ENCODE results near the gene ALG8.

The ALG8 gene

GRCh38 chr11:78168539-78169477, 29.4 kb upstream of the ALG8 start:
- Mint-ChIP-seq H3K9me3 (no peaks in the 10 kb centered on the region), H3K27me3 (no peaks in the 10 kb centered on the region), H3K4me1 (no peaks in the 10 kb centered on the region), H3K27ac (no peak overlapping the region), H3K36me3 (peaks cover 8% of the 10 kb centered on the region), H3K4me3 (no peak overlapping the region)
- ATAC-seq (ENCODE audit: low read depth), result no peak
- no peak for DNase-seq (ENCODE audit: low spot score in 2 of 2)

DNA sequence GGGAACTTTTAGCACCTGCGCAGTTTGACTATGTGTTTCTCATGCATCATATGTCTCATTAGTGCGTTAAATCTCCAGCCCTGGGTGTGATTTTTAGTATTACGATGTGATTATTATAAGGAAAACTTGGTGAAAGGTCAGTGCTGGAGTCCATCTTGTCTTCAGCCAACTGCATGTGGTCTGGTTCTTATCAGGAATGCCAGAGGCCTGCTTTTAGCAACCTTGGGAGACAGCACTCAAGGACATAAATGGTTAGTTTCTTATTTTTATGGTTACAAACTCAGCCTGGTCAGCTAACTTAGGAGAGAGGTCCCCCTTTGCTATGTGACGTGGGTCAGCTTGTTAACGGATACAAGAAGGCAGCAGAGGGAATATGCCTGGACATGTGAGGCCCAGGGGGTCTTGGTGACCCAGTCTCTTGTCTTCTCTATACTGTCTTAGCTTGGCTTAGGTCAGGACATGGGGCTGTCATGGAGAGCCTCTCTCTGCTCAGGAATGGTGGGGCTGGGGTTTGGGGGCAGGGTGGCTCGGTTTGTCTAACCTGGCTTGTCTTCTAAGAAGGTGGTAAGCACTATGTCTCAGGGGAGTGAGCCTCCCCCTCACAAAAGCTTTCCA, 27.5 kb upstream of the ALG8 start:
- H3K27ac Mint-ChIP-seq, result no peak overlapping the region
- no peak for ATAC-seq (ENCODE audit: low read depth)
- H3K4me3 Mint-ChIP-seq, result no peak overlapping the region
- DNase-seq (ENCODE audit: low spot score in 2 of 2), result no peak
- H3K9me3 Mint-ChIP-seq, result no peaks in the 10 kb centered on the region
- no peaks in the 10 kb centered on the region for H3K27me3 Mint-ChIP-seq
- H3K4me1 Mint-ChIP-seq, result no peaks in the 10 kb centered on the region
- H3K36me3 Mint-ChIP-seq, result no peaks in the 10 kb centered on the region

DNA sequence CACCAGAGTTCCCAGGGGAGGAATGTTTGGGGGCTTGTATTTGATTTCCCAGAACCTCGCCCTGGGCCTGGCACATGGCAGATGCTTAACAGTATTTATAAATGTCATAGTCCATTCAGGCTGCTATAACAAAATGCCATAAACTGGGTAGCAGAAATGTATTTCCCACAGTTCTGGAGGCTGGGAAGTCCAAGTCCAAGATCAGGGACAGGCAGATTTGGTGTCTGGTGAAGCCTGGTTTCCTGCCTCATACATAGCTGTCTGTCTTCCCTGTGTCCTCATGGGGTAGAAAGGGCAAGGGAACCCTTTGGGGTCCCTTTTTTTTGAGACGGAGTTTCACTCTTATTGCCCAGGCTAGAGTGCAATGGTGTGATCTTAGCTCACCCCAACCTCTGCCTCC, 25.0 kb upstream of the ALG8 start:
- Mint-ChIP-seq H3K4me1 (no peaks in the 10 kb centered on the region), H3K27ac (no peak overlapping the region), H3K36me3 (no peaks in the 10 kb centered on the region), H3K4me3 (no peak overlapping the region), H3K27me3 (no peaks in the 10 kb centered on the region), H3K9me3 (no peaks in the 10 kb centered on the region)
- DNase-seq (ENCODE audit: low spot score in 2 of 2), result no peak
- ATAC-seq (ENCODE audit: low read depth), result no peak

- ATAC-seq (ENCODE audit: low read depth) (no peak), DNase-seq (ENCODE audit: low spot score in 2 of 2) (no peak)
- Mint-ChIP-seq H3K4me1 (no peaks in the 10 kb centered on the region), H3K27me3 (no peaks in the 10 kb centered on the region), H3K36me3 (no peaks in the 10 kb centered on the region), H3K27ac (no peak overlapping the region), H3K9me3 (no peaks in the 10 kb centered on the region), H3K4me3 (no peak overlapping the region)
Measured at GRCh38 chr11:78163828-78164227, 24.4 kb upstream of the ALG8 start.

- Mint-ChIP-seq H3K9me3 (no peaks in the 10 kb centered on the region), H3K36me3 (no peaks in the 10 kb centered on the region), H3K4me3 (no peak overlapping the region), H3K27me3 (no peaks in the 10 kb centered on the region), H3K4me1 (no peaks in the 10 kb centered on the region), H3K27ac (no peak overlapping the region)
- DNase-seq (ENCODE audit: low spot score in 2 of 2) (no peak), ATAC-seq (ENCODE audit: low read depth) (no peak)
Measured at GRCh38 chr11:78161962-78162371, 22.5 kb upstream of the ALG8 start.

DNA sequence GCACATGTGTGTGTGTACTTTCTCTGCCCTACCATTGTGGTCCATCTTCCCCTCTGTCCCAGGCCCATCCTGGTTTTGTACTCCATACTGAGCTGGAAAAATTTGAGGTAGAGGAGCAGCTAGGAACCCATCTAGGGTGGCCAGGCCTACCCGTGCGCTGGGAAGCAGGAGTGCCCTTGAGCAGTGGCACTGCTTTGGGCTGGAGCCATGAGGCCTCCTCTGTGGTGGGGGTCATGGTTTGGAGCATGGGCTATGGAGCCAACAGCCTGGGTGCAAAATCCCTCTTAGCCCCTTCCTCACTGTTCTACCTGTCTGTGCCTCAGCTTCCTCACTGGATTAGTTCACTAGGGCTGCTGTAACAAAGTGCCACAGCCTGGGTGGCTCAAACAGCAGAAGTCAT, 21.9 kb upstream of the ALG8 start:
- Mint-ChIP-seq H3K4me1 (no peaks in the 10 kb centered on the region), H3K27me3 (no peaks in the 10 kb centered on the region), H3K9me3 (no peaks in the 10 kb centered on the region), H3K4me3 (no peak overlapping the region), H3K36me3 (no peaks in the 10 kb centered on the region), H3K27ac (no peak overlapping the region)
- ATAC-seq (ENCODE audit: low read depth) (no peak), DNase-seq (ENCODE audit: low spot score in 2 of 2) (no peak)

GRCh38 chr11:78160557-78160956, 21.1 kb upstream of the ALG8 start:
- no peak overlapping the region for H3K4me3 Mint-ChIP-seq
- no peaks in the 10 kb centered on the region for H3K27me3 Mint-ChIP-seq
- no peaks in the 10 kb centered on the region for H3K4me1 Mint-ChIP-seq
- DNase-seq (ENCODE audit: low spot score in 2 of 2) (no peak), ATAC-seq (ENCODE audit: low read depth) (no peak)
- no peaks in the 10 kb centered on the region for H3K36me3 Mint-ChIP-seq
- no peak overlapping the region for H3K27ac Mint-ChIP-seq
- no peaks in the 10 kb centered on the region for H3K9me3 Mint-ChIP-seq

DNA sequence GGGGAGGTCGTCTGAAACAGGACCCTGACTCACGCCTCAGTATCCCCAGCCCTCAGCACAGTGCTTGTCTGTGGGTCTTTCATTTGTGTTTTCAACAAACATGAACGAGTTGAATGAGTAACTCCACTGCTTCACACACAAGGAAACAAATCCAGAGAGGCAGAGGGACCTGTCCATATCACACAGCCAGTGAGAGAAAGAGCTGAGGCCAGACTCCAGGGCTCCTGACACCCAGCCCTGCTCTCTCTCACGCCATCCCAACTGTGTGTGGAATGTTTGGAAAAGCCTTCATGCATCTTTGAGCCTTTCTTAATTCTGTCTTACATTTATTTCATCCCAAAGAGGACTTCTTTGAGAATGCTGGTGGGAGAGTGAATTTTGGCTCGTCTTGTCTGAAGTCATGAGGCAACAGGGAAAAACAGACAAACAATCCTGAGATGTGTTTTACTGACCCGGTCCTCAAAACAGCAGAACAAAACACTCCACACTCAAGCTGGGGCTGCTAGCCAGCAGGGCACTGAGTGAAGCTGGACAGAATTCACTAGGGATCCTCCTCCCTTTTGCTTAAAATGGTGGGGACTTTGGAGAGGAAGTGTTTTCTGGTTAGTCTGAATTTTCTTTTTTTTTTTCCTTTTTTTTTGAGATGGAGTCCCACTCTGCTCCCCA, 19.7 kb upstream of the ALG8 start:
- no peaks in the 10 kb centered on the region for H3K9me3 Mint-ChIP-seq
- no peak overlapping the region for H3K4me3 Mint-ChIP-seq
- H3K27me3 Mint-ChIP-seq, result no peaks in the 10 kb centered on the region
- ATAC-seq (ENCODE audit: low read depth), result no peak
- no peak for DNase-seq (ENCODE audit: low spot score in 2 of 2)
- no peaks in the 10 kb centered on the region for H3K36me3 Mint-ChIP-seq
- H3K27ac Mint-ChIP-seq, result no peak overlapping the region
- H3K4me1 Mint-ChIP-seq, result no peaks in the 10 kb centered on the region

DNA sequence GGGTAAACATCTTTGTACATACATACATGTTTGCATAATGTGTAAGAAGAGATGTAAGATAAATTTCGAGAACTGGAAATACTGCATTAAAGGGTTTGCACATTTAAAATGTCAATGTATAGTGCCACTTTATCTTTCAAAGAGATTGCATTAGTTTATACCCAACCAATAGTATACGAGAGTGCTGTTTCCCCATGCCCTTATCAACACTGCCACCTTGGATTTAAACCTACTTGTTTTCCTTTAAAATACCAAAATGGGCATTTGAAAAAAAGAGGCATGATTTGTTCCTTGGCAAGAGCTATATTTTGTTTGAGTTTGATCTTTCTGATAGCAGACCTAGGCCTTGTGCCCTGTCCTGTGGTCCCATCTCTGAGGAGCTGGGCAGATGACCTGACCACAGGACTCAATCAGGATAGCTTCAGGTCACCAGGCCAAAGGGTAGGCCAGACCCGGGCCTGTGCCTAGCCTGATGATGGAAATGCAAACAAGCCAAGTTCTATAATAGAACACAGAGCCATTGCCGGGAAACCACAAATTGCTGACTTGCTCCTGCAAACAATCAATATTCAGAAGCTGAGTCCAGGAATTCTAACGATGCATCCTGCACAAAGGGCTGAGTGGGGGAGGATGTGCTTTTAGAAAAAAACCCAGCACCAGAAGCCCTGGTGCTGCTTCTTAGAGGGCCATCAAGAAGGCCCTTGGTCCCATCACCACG, 16.9 kb upstream of the ALG8 start:
- no peaks in the 10 kb centered on the region for H3K9me3 Mint-ChIP-seq

GRCh38 chr11:78151804-78152203, 12.4 kb upstream of the ALG8 start:
- no peaks in the 10 kb centered on the region for H3K9me3 Mint-ChIP-seq
- DNase-seq (ENCODE audit: low spot score in 2 of 2) (no peak), ATAC-seq (ENCODE audit: low read depth) (no peak)
- no peaks in the 10 kb centered on the region for H3K27me3 Mint-ChIP-seq
- no peak overlapping the region for H3K4me3 Mint-ChIP-seq
- no peaks in the 10 kb centered on the region for H3K4me1 Mint-ChIP-seq
- no peaks in the 10 kb centered on the region for H3K36me3 Mint-ChIP-seq
- H3K27ac Mint-ChIP-seq, result no peak overlapping the region

More for the DNA sequence above, 16.9 kb upstream of the ALG8 start:
- Mint-ChIP-seq H3K4me1 (no peaks in the 10 kb centered on the region), H3K36me3 (no peaks in the 10 kb centered on the region), H3K27ac (no peak overlapping the region), H3K27me3 (no peaks in the 10 kb centered on the region), H3K4me3 (no peak overlapping the region)
- DNase-seq (ENCODE audit: low spot score in 2 of 2) (no peak), ATAC-seq (ENCODE audit: low read depth) (no peak)

- no peak for DNase-seq (ENCODE audit: low spot score in 2 of 2)
- H3K27ac Mint-ChIP-seq, result no peak overlapping the region
- H3K36me3 Mint-ChIP-seq, result no peaks in the 10 kb centered on the region
- no peaks in the 10 kb centered on the region for H3K27me3 Mint-ChIP-seq
- no peak overlapping the region for H3K4me3 Mint-ChIP-seq
- no peaks in the 10 kb centered on the region for H3K4me1 Mint-ChIP-seq
- ATAC-seq (ENCODE audit: low read depth), result no peak
- H3K9me3 Mint-ChIP-seq, result no peaks in the 10 kb centered on the region
Measured at GRCh38 chr11:78150754-78151153, 11.3 kb upstream of the ALG8 start.

GRCh38 chr11:78150346-78150745, 10.9 kb upstream of the ALG8 start:
- H3K9me3 Mint-ChIP-seq, result no peaks in the 10 kb centered on the region
- no peak overlapping the region for H3K4me3 Mint-ChIP-seq
- no peaks in the 10 kb centered on the region for H3K36me3 Mint-ChIP-seq
- no peaks in the 10 kb centered on the region for H3K4me1 Mint-ChIP-seq
- ATAC-seq (ENCODE audit: low read depth) (no peak), DNase-seq (ENCODE audit: low spot score in 2 of 2) (no peak)
- H3K27me3 Mint-ChIP-seq, result no peaks in the 10 kb centered on the region
- H3K27ac Mint-ChIP-seq, result no peak overlapping the region

GRCh38 chr11:78149646-78150045, 10.2 kb upstream of the ALG8 start:
- DNase-seq (ENCODE audit: low spot score in 2 of 2) (no peak), ATAC-seq (ENCODE audit: low read depth) (no peak)
- H3K36me3 Mint-ChIP-seq, result no peaks in the 10 kb centered on the region

GRCh38 chr11:78147807-78148206, 8.4 kb upstream of the ALG8 start:
- Mint-ChIP-seq H3K36me3 (no peaks in the 10 kb centered on the region), H3K9me3 (peaks cover 5% of the 10 kb centered on the region), H3K4me1 (peaks cover 10% of the 10 kb centered on the region), H3K4me3 (no peak overlapping the region), H3K27me3 (no peaks in the 10 kb centered on the region), H3K27ac (no peak overlapping the region)
- DNase-seq (ENCODE audit: low spot score in 2 of 2) (no peak), ATAC-seq (ENCODE audit: low read depth) (no peak)

More at GRCh38 chr11:78149646-78150045, 10.2 kb upstream of the ALG8 start:
- no peak overlapping the region for H3K4me3 Mint-ChIP-seq
- H3K9me3 Mint-ChIP-seq, result no peaks in the 10 kb centered on the region
- H3K27ac Mint-ChIP-seq, result no peak overlapping the region
- no peaks in the 10 kb centered on the region for H3K27me3 Mint-ChIP-seq
- no peaks in the 10 kb centered on the region for H3K4me1 Mint-ChIP-seq

Measured in memory B cell (primary cell).